AG08395 (cell line): Measurements from ENCODE around the gene TMEM151A.

ENCODE experiments used
- DNase-seq: peaks from one replicate; pipeline ENCODE4 v3.0.0; 2012; ENCODE audit warnings: mixed read lengths, low spot score

TMEM151A gene

DNA sequence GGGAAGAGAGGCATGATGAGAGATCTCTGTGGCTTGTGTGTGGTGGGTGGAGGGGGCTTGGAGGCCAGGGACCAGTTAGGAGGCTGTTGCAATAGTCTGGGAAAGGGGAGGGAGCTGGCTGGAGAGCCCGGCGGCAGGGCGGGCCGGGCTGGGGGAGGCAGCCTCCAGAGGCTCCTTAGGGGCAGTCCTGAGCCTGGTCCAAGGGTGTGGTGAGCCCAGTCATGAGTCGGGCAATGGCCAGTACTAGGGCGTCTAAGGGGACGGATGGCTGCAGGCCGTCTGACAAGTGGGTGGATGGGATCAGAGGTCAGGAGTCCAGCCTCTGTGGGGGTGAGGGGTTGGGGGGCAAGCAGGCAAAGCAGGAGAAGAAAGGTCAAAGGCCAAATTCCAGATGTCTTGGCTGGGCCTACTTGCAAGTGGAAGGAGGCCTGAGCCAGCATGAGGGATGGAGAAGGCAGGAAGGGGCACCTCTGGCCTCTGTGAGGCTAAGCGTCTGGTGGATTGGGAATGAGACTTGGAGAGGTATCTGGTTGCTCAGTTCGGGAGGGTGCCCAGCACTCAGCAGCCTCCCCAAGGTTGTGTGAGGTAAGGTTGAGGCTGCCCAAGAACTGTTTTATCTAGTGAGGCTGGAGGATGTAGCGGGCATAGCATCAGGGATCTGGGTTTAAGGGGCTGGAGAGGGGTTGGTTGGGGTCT lies 31.2 kb downstream of the TMEM151A start:
- peak; percentile 18 for DNase-seq

- DNase-seq: no peak
These were observed 32.0 kb downstream of the TMEM151A start for GRCh38 chr11:66323684-66324083.

DNA sequence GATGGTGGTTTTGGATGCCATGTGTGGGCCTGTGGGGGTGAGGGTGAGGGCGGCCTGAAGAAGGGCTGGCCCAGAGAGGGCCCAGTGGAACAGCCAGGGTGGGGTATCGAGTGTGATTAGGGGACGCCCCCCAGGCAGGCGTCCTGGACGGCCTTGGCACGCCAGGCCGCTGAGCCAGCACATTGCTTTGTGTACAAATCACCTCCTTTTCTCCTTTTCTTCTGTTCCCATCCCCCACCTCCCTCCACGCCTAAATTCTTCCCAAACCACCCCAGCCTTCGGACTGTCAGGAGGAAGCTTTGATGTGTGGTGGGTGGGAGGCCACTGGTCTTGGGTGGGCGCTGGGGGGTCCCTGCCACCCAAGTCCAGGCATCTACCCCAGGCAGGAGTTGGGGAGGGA lies 33.0 kb downstream of the TMEM151A start:
- DNase-seq: peak; percentile 44

GRCh38 chr11:66325263-66325671 lies 33.6 kb downstream of the TMEM151A start:
- DNase-seq: no peak

- peak; percentile 70 for DNase-seq
These were observed 34.8 kb downstream of the TMEM151A start for GRCh38 chr11:66326261-66327111.

GRCh38 chr11:66327171-66328030 lies 35.7 kb downstream of the TMEM151A start:
- DNase-seq: peak; percentile 57

- DNase-seq: no peak
These were observed 36.3 kb downstream of the TMEM151A start for GRCh38 chr11:66328031-66328301.

- peak; percentile 81 for DNase-seq
These were observed 36.8 kb downstream of the TMEM151A start for GRCh38 chr11:66328302-66329144.

DNA sequence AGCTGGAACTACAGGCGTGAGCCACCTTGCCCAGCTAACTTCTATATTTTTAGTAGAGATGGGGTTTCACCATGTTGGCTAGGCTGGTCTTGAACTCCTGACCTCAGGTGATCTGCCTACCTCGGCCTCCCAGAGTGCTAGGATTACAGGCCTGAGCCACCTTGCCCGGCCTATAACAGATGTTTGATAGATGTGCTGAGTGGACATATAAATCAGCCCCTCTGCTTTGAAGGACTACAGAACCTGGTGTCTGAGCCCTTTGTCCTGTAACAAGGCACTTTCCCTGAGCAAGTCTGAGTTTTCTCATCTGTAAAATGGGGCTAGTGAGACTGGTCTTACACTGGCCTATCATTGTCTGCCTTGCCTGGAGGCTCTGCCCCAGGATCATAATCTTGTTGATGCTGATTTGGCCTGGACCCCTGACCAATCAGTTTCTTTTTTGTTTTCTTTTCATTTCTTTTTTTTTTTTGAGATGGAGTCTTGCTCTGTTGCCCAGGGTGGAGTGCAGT lies 37.5 kb downstream of the TMEM151A start:
- no peak for DNase-seq

DNA sequence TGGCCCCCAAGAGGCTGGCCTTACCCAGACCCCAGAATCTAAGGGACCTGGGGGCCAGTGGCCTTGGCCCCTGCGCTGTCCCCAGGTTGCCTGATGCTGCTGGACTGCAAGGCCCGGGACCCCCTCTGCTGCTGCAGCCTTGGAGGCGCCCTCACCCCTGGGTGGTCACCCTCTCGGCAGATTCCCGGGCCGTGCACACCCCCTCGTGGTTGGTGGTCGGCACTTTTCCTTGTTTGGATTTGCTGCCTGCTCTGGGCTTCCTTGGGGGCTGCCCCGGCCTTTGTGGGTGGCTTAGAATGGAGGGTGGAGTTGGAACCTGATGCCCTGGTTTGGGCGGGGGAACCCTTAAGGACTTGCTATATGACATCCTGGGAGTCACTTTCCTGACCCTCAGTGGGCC lies 39.2 kb downstream of the TMEM151A start:
- DNase-seq: no peak

GRCh38 chr11:66331542-66332370 lies 40.1 kb downstream of the TMEM151A start:
- no peak for DNase-seq

DNA sequence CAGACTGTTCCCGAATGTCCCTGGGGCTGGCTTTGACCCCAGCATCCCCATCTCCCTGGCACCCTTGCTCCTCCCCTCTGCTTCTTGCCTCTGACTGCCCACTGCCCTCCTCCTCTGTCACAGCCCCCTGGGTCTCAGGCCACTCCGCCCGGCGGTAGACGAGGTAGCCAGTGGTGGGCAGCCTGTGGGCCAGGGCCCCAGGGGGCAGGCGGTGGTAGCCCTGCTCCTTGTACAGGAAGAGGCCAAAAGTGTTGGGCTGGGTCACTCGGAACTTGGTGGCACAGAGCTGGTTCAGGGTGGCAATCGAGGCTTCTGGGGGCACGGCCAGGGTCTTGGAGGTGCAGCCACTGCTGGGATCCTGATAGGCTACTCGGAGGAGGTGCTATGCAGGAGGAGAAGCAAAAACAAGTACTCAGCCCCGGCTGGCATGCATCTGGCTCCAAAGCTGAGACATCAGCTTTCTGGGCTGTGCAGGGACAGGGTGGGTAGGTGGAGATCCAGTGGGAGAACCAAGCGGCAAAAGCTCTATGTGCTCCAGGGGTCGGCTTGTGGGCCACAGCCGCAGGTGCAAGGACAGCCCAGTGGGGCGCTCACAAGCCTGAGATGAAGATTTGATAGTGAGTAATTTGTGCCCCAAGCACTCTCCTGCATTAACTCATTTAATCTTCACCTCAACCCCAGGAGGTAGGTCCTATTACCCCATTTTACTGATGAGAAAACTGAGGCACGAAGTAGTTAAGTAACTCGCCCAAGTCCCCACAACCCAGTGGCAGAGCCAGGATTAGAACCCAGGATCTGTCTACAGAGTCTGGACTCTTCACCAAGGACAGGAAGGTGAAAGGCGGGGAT lies 40.9 kb downstream of the TMEM151A start:
- no peak for DNase-seq

- no peak for DNase-seq
These were observed 41.7 kb downstream of the TMEM151A start for GRCh38 chr11:66333220-66333877.

DNA sequence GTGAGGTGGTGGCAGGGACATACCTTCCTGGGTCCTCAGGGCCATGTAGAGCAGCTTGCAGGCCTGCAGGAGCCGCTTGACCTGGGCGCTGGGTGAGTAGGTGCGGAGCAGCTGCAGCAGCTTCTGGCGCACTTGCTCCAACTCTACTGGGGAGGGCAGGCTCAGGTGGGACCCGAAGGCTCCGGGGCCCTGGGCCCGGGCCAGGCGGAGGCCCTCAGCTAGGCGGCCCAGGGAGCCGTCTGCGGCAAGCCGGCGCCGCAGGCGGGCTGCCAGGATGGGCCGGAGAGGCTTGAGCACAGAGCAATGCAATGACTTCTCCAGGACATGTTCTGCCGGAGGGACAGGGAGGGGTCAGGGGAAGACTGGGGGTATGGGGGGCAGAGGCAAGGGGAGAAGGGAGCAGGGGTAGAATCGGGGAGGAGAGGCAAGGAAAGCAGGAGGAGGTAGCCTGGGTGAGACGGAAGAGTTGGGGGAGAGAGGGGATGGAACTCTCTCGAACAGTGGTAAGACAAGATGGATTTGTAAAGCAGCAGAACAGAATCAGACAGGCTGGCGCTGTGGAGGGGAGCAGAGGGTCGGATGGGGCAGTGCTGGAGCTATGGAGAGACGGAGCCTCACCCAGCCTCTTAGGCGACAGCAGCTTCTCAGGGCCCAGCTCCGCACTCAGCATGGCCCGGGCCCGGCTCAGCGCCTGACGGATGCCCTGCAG lies 42.4 kb downstream of the TMEM151A start:
- DNase-seq: no peak

- no peak for DNase-seq
These were observed 43.1 kb downstream of the TMEM151A start for GRCh38 chr11:66334605-66335442.

- peak; percentile 44 for DNase-seq
These were observed 44.0 kb downstream of the TMEM151A start for GRCh38 chr11:66335531-66336233.
